Mucosa of stomach (tissue), 1 donor: Measurements from ENCODE around the gene RBMX.

ENCODE experiments used
- H3K27me3 ChIP-seq: one replicate; pipeline ENCODE4 v1.7.0; 2013; ENCODE audit warnings: mild to moderate bottlenecking, low read length; ENCODE audit not compliant: control insufficient read depth, insufficient read depth
- H3K36me3 ChIP-seq: one replicate; pipeline ENCODE4 v1.7.0; 2013; ENCODE audit warnings: low read length; ENCODE audit not compliant: control insufficient read depth, insufficient read depth
- H3K4me1 ChIP-seq: one replicate; pipeline ENCODE4 v1.7.0; 2013; ENCODE audit warnings: mild to moderate bottlenecking, low read length; ENCODE audit not compliant: control insufficient read depth, insufficient read depth
- H3K4me3 ChIP-seq: one replicate; pipeline ENCODE4 v1.7.0; 2013; ENCODE audit warnings: low read length
- H3K9ac ChIP-seq: one replicate; pipeline ENCODE4 v1.7.0; 2013; ENCODE audit warnings: mild to moderate bottlenecking, low read length, moderate library complexity
- H3K9me3 ChIP-seq: one replicate; pipeline ENCODE4 v1.7.0; 2013; ENCODE audit warnings: mild to moderate bottlenecking, low read length, moderate library complexity; ENCODE audit not compliant: control insufficient read depth
- donor health status: Pancreatic carcinoma.

The RBMX gene

DNA sequence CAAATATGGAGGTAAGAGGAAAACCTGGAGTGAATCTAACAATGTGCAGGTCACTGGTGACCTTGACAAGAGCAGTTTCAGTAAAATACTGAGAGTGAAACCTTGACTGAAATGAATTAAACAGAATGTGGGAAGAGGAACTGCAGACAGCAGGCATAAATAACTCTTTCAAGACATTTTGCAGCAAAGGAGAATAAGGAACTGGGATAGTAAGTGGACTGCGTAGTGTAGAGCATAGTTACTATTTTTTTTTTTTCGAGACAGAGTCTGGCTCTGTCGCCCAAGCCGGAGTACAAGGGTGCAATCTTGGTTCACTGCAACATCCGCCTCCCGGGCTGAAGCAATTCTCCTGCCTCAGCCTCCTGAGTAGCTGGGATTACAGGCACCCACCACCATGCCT lies 24.0 kb downstream of the RBMX start:
- H3K36me3 ChIP-seq: no peaks in the 10 kb centered on the region
- H3K9me3 ChIP-seq: no peaks in the 10 kb centered on the region
- H3K4me3 ChIP-seq: no peak overlapping the region
- no peak overlapping the region for H3K9ac ChIP-seq
- no peaks in the 10 kb centered on the region for H3K4me1 ChIP-seq
- H3K27me3 ChIP-seq: no peaks in the 10 kb centered on the region

DNA sequence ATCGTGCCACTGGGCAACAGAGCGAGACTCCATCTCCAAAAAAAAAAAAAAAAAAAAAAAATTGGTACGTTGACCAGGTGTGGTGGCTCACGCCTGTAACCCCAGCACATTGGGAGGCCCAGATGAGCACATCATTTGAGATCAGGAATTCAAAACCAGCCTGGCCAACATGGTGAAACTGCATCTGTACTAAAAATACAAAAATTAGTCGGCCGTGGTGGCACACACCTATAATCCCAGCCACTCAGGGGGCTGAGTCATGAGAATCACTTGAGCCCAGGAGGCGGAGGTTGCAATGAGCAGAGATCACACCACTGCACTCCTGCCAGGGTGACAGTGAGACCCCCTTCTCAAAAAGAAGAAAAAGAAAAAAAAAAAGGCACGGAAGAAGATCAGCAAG lies 24.5 kb downstream of the RBMX start:
- no peaks in the 10 kb centered on the region for H3K36me3 ChIP-seq
- no peaks in the 10 kb centered on the region for H3K4me1 ChIP-seq
- H3K9ac ChIP-seq: no peak overlapping the region
- H3K27me3 ChIP-seq: no peaks in the 10 kb centered on the region
- H3K4me3 ChIP-seq: no peak overlapping the region
- H3K9me3 ChIP-seq: no peaks in the 10 kb centered on the region

DNA sequence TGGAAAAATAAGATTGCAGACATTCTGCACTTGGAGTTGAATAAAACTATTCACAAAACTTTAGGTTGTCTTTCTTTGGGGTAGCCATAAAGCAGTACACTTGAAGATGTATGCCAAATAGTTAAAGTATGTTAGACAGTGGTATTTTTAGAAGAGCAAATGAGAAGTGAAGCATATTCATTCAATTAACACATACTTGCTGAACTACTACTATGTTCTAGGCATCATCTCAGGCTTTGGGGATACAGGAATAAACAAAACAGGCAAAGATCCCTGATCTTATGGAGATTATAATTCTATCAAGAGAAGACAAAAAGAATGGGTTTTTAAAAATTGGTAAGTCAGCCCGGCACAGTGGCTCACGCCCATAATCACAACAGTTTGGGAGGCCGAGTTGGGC lies 29.0 kb downstream of the RBMX start:
- H3K4me3 ChIP-seq: no peak overlapping the region
- no peaks in the 10 kb centered on the region for H3K27me3 ChIP-seq
- no peak overlapping the region for H3K9ac ChIP-seq
- H3K36me3 ChIP-seq: no peaks in the 10 kb centered on the region
- H3K9me3 ChIP-seq: no peaks in the 10 kb centered on the region
- no peaks in the 10 kb centered on the region for H3K4me1 ChIP-seq

DNA sequence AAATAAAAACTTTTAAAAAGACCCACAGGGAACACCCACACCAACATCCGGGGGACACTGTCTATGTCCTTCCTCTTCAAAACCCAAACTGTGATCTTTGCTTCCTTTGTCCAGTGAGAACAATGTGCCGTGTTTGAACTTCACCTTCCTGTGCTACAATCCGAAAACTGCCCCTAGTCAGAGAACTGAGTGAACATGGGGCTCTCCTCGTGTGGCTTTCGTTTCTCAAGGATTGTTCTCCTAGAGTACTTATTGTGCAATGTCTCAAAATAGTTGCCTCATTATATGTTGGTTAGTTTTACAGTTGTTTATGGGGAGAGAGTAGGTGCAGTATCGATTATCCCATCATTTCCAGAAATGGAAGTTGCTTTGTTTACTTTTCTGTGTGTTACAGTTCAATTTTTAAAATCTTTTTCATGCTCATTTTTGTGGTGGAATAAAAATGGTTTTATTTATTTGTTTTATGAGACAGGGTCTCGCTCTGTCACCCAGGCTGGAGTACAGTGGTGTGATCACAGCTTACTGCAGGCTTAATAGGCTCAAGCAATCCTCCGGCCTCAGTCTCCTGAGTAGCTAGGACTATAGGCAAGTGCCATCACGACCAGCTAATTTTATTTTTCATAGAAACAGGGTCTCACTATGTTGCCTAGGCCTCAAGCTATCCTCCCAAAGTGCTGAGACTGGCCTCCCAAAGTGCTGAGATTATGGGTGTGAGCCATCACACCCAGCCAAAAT lies 29.9 kb downstream of the RBMX start:
- no peak overlapping the region for H3K4me3 ChIP-seq
- no peaks in the 10 kb centered on the region for H3K9me3 ChIP-seq

DNA sequence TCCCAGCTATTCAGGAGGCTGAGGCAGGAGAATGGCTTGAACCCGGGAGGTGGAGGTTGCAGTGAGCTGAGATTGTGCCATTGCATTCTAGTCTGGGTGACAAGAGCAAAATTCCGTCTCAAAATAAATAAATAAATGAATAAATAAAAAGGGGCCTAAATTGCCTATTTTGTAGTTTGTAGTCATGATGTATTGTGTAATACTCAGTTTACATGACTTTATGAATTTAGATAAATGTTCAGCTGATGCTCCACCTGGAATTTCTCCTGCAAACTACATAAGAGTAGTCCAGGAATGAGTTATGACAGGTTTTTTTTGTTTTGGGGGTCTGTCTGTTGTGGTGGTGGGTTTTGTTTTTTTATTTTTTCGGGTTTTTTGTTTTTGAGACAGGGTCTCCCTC lies 31.1 kb downstream of the RBMX start:
- no peaks in the 10 kb centered on the region for H3K4me1 ChIP-seq

More for the DNA sequence above, 29.9 kb downstream of the RBMX start:
- no peaks in the 10 kb centered on the region for H3K4me1 ChIP-seq
- no peak overlapping the region for H3K9ac ChIP-seq
- H3K36me3 ChIP-seq: no peaks in the 10 kb centered on the region
- H3K27me3 ChIP-seq: no peaks in the 10 kb centered on the region

DNA sequence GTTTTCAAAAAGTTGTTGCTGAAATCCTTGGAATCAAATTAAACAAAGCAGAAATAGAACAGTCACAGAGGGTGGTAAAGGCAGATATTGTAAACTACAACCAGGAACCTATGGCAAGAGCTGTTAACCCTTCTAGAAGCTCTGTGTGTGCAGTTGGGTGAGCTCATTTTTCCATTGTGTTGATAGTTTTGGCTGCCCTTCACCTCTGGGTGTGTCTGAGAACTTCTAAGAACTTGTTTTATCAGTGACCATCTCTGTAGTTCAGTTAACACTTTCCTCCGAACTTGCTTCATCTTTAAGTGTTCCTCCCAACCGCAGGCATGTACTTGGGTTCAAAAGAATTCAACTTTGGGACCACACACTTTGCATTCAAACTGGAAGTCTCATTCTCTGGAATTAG lies 32.7 kb downstream of the RBMX start:
- no peak overlapping the region for H3K9ac ChIP-seq
- H3K4me1 ChIP-seq: no peaks in the 10 kb centered on the region
- H3K9me3 ChIP-seq: no peaks in the 10 kb centered on the region
- no peaks in the 10 kb centered on the region for H3K27me3 ChIP-seq
- H3K36me3 ChIP-seq: no peaks in the 10 kb centered on the region
- H3K4me3 ChIP-seq: no peak overlapping the region

More for the DNA sequence above, 31.1 kb downstream of the RBMX start:
- H3K4me3 ChIP-seq: no peak overlapping the region
- no peaks in the 10 kb centered on the region for H3K36me3 ChIP-seq
- H3K9ac ChIP-seq: no peak overlapping the region
- no peaks in the 10 kb centered on the region for H3K9me3 ChIP-seq
- no peaks in the 10 kb centered on the region for H3K27me3 ChIP-seq

DNA sequence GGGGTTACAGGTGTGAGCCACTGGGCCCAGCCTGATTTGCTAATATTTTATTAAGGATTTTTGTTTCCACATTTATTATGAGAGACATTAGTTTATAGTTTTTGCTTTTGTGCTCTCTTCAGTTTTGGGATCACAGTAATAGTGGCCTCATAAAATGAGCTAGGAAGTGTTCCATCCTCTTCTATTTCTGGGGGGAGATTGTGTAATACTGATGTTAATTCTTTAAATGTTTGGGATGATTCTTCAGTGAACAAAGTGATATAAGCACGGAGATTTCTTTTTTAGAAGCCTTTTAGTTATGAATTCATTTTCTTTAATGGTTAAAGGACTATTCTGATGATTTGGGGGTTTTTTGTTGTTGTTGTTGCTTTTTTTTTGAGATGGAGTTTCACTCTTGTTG lies 41.3 kb downstream of the RBMX start:
- H3K9ac ChIP-seq: no peak overlapping the region
- no peaks in the 10 kb centered on the region for H3K27me3 ChIP-seq
- no peaks in the 10 kb centered on the region for H3K4me1 ChIP-seq
- no peaks in the 10 kb centered on the region for H3K9me3 ChIP-seq
- no peak overlapping the region for H3K4me3 ChIP-seq
- H3K36me3 ChIP-seq: no peaks in the 10 kb centered on the region

DNA sequence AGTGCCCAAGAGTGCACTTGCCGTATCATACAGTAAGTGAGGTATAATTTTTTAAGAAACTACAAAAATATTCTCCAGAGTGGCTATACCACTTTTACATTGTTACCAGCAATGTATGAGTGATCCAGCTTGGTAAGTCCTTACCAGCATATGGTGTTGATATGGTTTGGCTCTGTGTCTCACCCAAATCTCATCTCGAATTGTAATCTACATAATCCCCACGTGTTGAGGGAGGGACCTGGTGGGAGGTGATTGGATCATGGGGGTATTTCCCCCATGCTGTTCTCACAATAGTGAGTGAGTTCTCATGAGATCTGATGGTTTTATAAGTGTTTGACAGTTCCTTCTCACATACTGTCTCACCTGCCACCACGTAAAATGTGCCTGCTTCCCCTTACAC lies 44.8 kb downstream of the RBMX start:
- H3K27me3 ChIP-seq: no peaks in the 10 kb centered on the region
- H3K4me1 ChIP-seq: no peaks in the 10 kb centered on the region
- H3K9me3 ChIP-seq: no peaks in the 10 kb centered on the region
- no peak overlapping the region for H3K4me3 ChIP-seq
- no peak overlapping the region for H3K9ac ChIP-seq
- no peaks in the 10 kb centered on the region for H3K36me3 ChIP-seq

DNA sequence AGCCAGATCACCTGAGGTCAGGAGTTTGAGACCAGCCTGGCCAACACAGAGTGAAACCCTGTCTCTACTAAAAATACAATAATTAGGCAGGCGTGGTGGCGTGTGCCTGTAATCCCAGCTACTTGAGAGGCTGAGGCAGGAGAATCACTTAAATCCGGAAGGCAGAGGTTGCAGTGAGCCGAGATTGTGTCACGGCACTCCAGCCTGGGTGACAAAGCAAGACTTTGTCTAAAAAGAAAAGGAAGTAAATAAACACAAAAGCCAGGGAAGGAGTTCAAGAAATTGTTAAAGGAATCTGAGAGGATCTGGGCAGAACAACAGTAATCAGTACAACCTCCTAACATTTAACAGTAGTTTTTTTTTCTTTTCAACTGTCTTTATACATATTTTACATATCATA lies 51.1 kb downstream of the RBMX start:
- no peaks in the 10 kb centered on the region for H3K4me1 ChIP-seq
- H3K27me3 ChIP-seq: no peaks in the 10 kb centered on the region
- H3K9ac ChIP-seq: no peak overlapping the region
- no peak overlapping the region for H3K4me3 ChIP-seq
- H3K9me3 ChIP-seq: no peaks in the 10 kb centered on the region
- no peaks in the 10 kb centered on the region for H3K36me3 ChIP-seq

DNA sequence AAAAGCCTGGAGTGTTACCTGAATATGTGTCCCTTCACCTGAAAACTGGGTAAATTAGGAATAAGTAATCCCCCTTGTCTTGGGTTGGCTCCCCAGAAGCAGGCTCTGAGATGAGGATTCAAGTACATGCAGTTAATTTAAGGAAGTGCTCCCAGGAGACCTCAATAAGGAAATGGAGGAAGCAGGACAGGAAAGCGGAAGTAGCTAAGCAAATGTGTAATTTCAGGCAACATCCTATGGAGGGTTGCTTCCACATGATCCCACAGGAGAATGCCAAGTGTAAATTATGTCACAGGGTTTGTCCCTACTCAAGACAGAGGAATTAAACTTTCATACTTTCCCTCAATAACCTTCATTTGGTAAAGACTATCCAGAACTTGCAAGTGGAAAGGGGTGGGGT lies 51.7 kb downstream of the RBMX start:
- Histone ChIP-seq H3K4me3 (no peak overlapping the region), H3K9me3 (no peaks in the 10 kb centered on the region), H3K36me3 (no peaks in the 10 kb centered on the region), H3K4me1 (no peaks in the 10 kb centered on the region), H3K9ac (no peak overlapping the region), H3K27me3 (no peaks in the 10 kb centered on the region)

DNA sequence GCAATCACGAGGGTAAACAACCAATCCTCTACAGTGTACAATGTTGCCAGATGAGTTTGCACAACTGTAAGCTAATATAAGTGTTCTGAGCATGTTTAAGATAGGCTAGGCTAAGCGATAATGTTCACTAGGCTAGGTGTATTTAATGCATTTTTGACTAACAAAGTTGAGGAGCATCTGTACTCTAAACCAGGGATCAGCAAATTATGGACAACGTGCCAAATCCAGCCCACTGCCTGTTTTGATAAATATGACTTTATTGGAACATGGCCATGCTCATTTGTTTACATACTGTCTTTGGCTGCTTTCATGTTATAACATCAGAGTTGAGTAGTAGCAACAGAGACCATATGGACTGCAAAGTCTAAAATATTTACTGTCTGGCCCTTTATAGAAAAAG lies 53.5 kb downstream of the RBMX start:
- no peaks in the 10 kb centered on the region for H3K4me1 ChIP-seq
- H3K27me3 ChIP-seq: no peaks in the 10 kb centered on the region
- no peaks in the 10 kb centered on the region for H3K36me3 ChIP-seq
- no peak overlapping the region for H3K4me3 ChIP-seq
- H3K9ac ChIP-seq: no peak overlapping the region
- no peaks in the 10 kb centered on the region for H3K9me3 ChIP-seq

DNA sequence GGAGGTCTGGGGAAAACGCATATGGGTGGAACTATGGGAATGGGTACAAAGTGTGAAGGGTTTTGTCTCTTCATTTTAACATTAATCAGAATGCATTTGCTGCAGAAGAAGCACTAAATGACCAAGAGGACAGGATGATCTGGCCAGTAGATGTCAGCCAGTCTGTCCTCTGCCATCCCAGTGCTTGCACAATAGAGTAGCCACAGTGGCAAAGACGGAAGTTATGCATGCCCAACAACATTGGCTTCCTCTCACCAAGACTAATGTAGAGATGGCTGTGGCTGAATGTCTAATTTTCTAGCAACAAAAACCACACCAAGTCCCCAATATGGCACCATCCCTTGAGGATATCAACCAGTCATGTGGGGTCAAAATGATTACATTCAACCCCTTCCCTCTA lies 54.8 kb downstream of the RBMX start:
- Histone ChIP-seq H3K9me3 (no peaks in the 10 kb centered on the region), H3K4me1 (no peaks in the 10 kb centered on the region), H3K36me3 (no peaks in the 10 kb centered on the region), H3K27me3 (no peaks in the 10 kb centered on the region), H3K4me3 (no peak overlapping the region), H3K9ac (no peak overlapping the region)
